Gastrocnemius medialis (tissue), 4 donors: Measurements from ENCODE around the gene CD68. TPM values are rescaled to one million over a fixed set of nuclear protein-coding genes. Genes with fewer than 3 reads are reported as not detected.
A peak's percentile ranks its signal among the peaks of the same experiment; 100 is the strongest.

Experiments used
- ATAC-seq, 2 donors: fragments of 150-250 bp; one replicate each; pipeline ENCODE4 v1.9.1; 2016
- DNase-seq, 2 donors: peaks; one replicate each; pipeline ENCODE4 v3.0.0-alpha.2; 2019
- H3K27ac ChIP-seq, 4 donors: fragments of 200-600 bp; sonication (generic); 1 replicate in 1 of 4; 2 replicates in 3 of 4; pipeline ENCODE4 v1.5.1; 2016 to 2018; ENCODE audit warnings: mild to moderate bottlenecking in 2 of 4, moderate library complexity in 1 of 4
- H3K27me3 ChIP-seq, 3 donors: fragments of 200-600 bp; sonication (generic) in 2 of 3; 1 replicate in 1 of 3; 2 replicates in 2 of 3; pipeline versions ENCODE4 v1.5.1 to v1.6.0; 2016 to 2019; ENCODE audit warnings: mild to moderate bottlenecking in 1 of 3, moderate library complexity in 1 of 3
- H3K36me3 ChIP-seq, 2 donors: fragments of 200-600 bp; sonication (generic) in 1 of 2; one replicate each; pipeline ENCODE4 v1.5.1; 2017 to 2018
- H3K4me1 ChIP-seq, 2 donors: fragments of 200-600 bp; sonication (generic) in 1 of 2; one replicate each; pipeline ENCODE4 v1.5.1; 2016 to 2017; ENCODE audit warnings: mild to moderate bottlenecking in 2 of 2
- H3K4me3 ChIP-seq, 4 donors: fragments of 200-600 bp; sonication (generic) in 3 of 4; 1 replicate in 1 of 4; 2 replicates in 3 of 4; pipeline ENCODE4 v1.5.1; 2016 to 2019; ENCODE audit warnings: mild to moderate bottlenecking in 2 of 4
- H3K9me3 ChIP-seq, 3 donors: fragments of 200-600 bp; sonication (generic) in 2 of 3; 1 replicate in 1 of 3; 2 replicates in 2 of 3; pipeline ENCODE4 v1.5.1; 2016 to 2019
- CTCF ChIP-seq, 5 experiments: fragments of 450-650 bp in 3 of 5; fragments of 200-600 bp in 2 of 5; sonication (generic) in 2 of 5; IDR thresholded peaks in 4 of 5; conservative IDR thresholded peaks in 1 of 5; 1 replicate in 4 of 5; 2 replicates in 1 of 5; pipeline ENCODE4 v1.5.1; 2016 to 2019; ENCODE audit warnings: antibody characterized with exemption in 5 of 5, mild to moderate bottlenecking in 3 of 5, moderate library complexity in 3 of 5
- POLR2A ChIP-seq, 2 donors: fragments of 450-650 bp; IDR thresholded peaks; one replicate each; pipeline ENCODE4 v1.6.1; 2017; ENCODE audit warnings: antibody characterized with exemption in 2 of 2, mild to moderate bottlenecking in 2 of 2, moderate library complexity in 2 of 2
- in situ Hi-C, 4 donors: fragments of 200-750 bp; cut with MboI; loops; one replicate each; pipeline versions ENCODE4 v1.15.0 to v1.8.0; 2017; ENCODE audit warnings: low sequenced_read_pairs in 4 of 4
- intact Hi-C: fragments of 100-400 bp; cut with DNase I; formaldehyde crosslinking; loops from one replicate; pipeline ENCODE4 v1.15.1; 2023; ENCODE audit warnings: low total_unique reads
- total RNA-seq, 4 donors: library from RNA; depleted of rRNA; stranded (reverse); fragments of >200 nt; gene quantifications; one replicate each; pipeline versions ENCODE4 v1.1.0 to v1.2.3, GENCODE V29; 2016

Gene CD68
- total RNA-seq, 4 donors from 2014 or later = 10.1 to 66.5 (median 20.3) TPM

- peak overlapping the region in 3 of 4 donors; percentile 37 to 81 (median 81) for H3K27ac ChIP-seq
- H3K9me3 ChIP-seq = no peaks in the 10 kb centered on the region
- no peak for ATAC-seq
- H3K4me1 ChIP-seq = peaks cover 34 to 45% of the 10 kb centered on the region in 2 donors
- intact Hi-C loops (loop anchor here (2.0 kb wide), 1 partner anchor 27 kb away; the partner anchor contains the start of gene SENP3), in situ Hi-C loops (no loop called here)
- no peak for TF ChIP-seq CTCF (IDR thresholded peaks at IDR 0.05 in 4 of 5, conservative IDR thresholded peaks at IDR 0.05 in 1 of 5)
- no peak for TF ChIP-seq POLR2A (IDR thresholded peaks at IDR 0.05)
- DNase-seq = no peak
- H3K36me3 ChIP-seq = peaks cover 0 to 40% of the 10 kb centered on the region in 2 donors
- no peak overlapping the region for H3K4me3 ChIP-seq
- H3K27me3 ChIP-seq = no peaks in the 10 kb centered on the region
Measured at GRCh38 chr17:7587420-7588151, 8.1 kb downstream of the CD68 start.

- peaks cover 26 to 38% of the 10 kb centered on the region in 2 donors for H3K4me1 ChIP-seq
- no peaks in the 10 kb centered on the region for H3K27me3 ChIP-seq
- intact Hi-C loops (loop anchor here (2.0 kb wide), 1 partner anchor 28 kb away; the partner anchor contains the start of gene SENP3), in situ Hi-C loops (no loop called here)
- H3K9me3 ChIP-seq = no peaks in the 10 kb centered on the region
- ATAC-seq (no peak), DNase-seq (no peak)
- H3K36me3 ChIP-seq = peaks cover 0 to 50% of the 10 kb centered on the region in 2 donors
- H3K27ac ChIP-seq = peak overlapping the region; percentile 64 to 81 (median 78)
- peak overlapping the region; percentile 42 to 59 (median 50) for H3K4me3 ChIP-seq
- TF ChIP-seq CTCF (IDR thresholded peaks at IDR 0.05 in 4 of 5, conservative IDR thresholded peaks at IDR 0.05 in 1 of 5) (no peak), POLR2A (IDR thresholded peaks at IDR 0.05) (no peak)
Measured at GRCh38 chr17:7588553-7589203, 9.2 kb downstream of the CD68 start.

- Histone ChIP-seq H3K4me1 (peaks cover 23 to 36% of the 10 kb centered on the region in 2 donors), H3K4me3 (peak overlapping the region; percentile 42 to 59 (median 50)), H3K27me3 (no peaks in the 10 kb centered on the region), H3K9me3 (no peaks in the 10 kb centered on the region), H3K27ac (peak overlapping the region; percentile 64 to 81 (median 78)), H3K36me3 (peaks cover 0 to 57% of the 10 kb centered on the region in 2 donors)
- ATAC-seq = peak; percentile 77 to 79
- intact Hi-C loops (loop anchor here (2.0 kb wide), 1 partner anchor 29 kb away; the partner anchor contains the start of gene SENP3), in situ Hi-C loops (no loop called here)
- peak; percentile 56 to 87 for DNase-seq
- TF ChIP-seq POLR2A (IDR thresholded peaks at IDR 0.05) = no peak
- TF ChIP-seq CTCF (IDR thresholded peaks at IDR 0.05 in 4 of 5, conservative IDR thresholded peaks at IDR 0.05 in 1 of 5) = peak; percentile 79 to 94 (median 92)
Measured at GRCh38 chr17:7589204-7589868, 9.9 kb downstream of the CD68 start.

GRCh38 chr17:7589891-7590691 lies 10.7 kb downstream of the CD68 start, which contains the start of gene SOX15:
SOX15 (minus strand) TSS chr17:7590094; CDS start chr17:7589676, 418 bp downstream.
- H3K4me3 ChIP-seq = peak within 1 kb of the TSS; percentile 42 to 59 (median 50)
- DNase-seq (no peak), ATAC-seq (peak in 1 of 2 donors; percentile 26)
- intact Hi-C loops (loop anchor here (2.0 kb wide), 2 partner anchors 29 to 75 kb away; partner anchors contain the start of gene SENP3), in situ Hi-C loops (no loop called here)
- TF ChIP-seq CTCF (IDR thresholded peaks at IDR 0.05 in 4 of 5, conservative IDR thresholded peaks at IDR 0.05 in 1 of 5) (no peak), POLR2A (IDR thresholded peaks at IDR 0.05) (no peak)
- H3K9me3 ChIP-seq = no peaks in the 10 kb centered on the region
- peaks cover 15 to 29% of the 10 kb centered on the region in 2 donors for H3K4me1 ChIP-seq
- no peaks in the 10 kb centered on the region for H3K27me3 ChIP-seq
- H3K27ac ChIP-seq = peak within 1 kb of the TSS; percentile 64 to 81 (median 78)
- H3K36me3 ChIP-seq = peaks cover 0 to 65% of the 10 kb centered on the region in 2 donors
